GM20431 (cell line): Measurements from ENCODE around the gene GPC3.
"Not testable (repeated sequence)": the region's sequence is repeated elsewhere in the genome, so short reads cannot be mapped to it uniquely, and the experiment has no call there.

Experiments
- in situ Hi-C: fragments of 300-500 bp; cut with MseI, MboI; formaldehyde crosslinking; loops from one replicate; pipeline ENCODE4 v1.15.0; 2020; ENCODE audit warnings: low sequenced_read_pairs; ENCODE audit not compliant: unreplicated experiment

GPC3 gene

GRCh38 chrX:134000260-134001245 is 15.2 kb upstream of the GPC3 start:
- in situ Hi-C loops, result loop anchor here (25.0 kb wide), 1 partner anchor 213 kb away; no protein-coding TSS in a partner anchor

GRCh38 chrX:133999031-133999705 is 13.8 kb upstream of the GPC3 start:
- in situ Hi-C loops, result no loop called here

GRCh38 chrX:133995759-133996158 is 10.4 kb upstream of the GPC3 start:
- in situ Hi-C loops, result no loop called here

GRCh38 chrX:133994576-133994975 is 9.2 kb upstream of the GPC3 start:
- in situ Hi-C loops, result no loop called here

- in situ Hi-C loops, result no loop called here
Observed at GRCh38 chrX:133992882-133993281, 7.5 kb upstream of the GPC3 start.

GRCh38 chrX:133991814-133992213 is 6.4 kb upstream of the GPC3 start:
- in situ Hi-C loops, result no loop called here

GRCh38 chrX:133991057-133991456 is 5.7 kb upstream of the GPC3 start:
- in situ Hi-C loops, result not testable (repeated sequence)

- in situ Hi-C loops, result no loop called here
Observed at GRCh38 chrX:133989993-133990392, 4.6 kb upstream of the GPC3 start.

- in situ Hi-C loops, result no loop called here
Observed at GRCh38 chrX:133989490-133989889, 4.1 kb upstream of the GPC3 start.

- in situ Hi-C loops, result no loop called here
Observed at GRCh38 chrX:133988010-133988409, 2.6 kb upstream of the GPC3 start.

GRCh38 chrX:133987188-133987587 is 1.8 kb upstream of the GPC3 start:
- in situ Hi-C loops, result no loop called here

- in situ Hi-C loops, result no loop called here
Observed at GRCh38 chrX:133985967-133986683, 731 bp upstream of the GPC3 start.

- in situ Hi-C loops, result no loop called here
Observed at GRCh38 chrX:133984857-133985163, 584 bp downstream of the GPC3 start.

GRCh38 chrX:133983974-133984845 is 1.2 kb downstream of the GPC3 start:
- in situ Hi-C loops, result no loop called here

- in situ Hi-C loops, result no loop called here
Observed at GRCh38 chrX:133983256-133983973, 2.0 kb downstream of the GPC3 start.

- in situ Hi-C loops, result no loop called here
Observed at GRCh38 chrX:133981924-133982323, 3.5 kb downstream of the GPC3 start.

- in situ Hi-C loops, result no loop called here
Observed at GRCh38 chrX:133980832-133981588, 4.4 kb downstream of the GPC3 start.

- in situ Hi-C loops, result no loop called here
Observed at GRCh38 chrX:133980406-133980805, 5.0 kb downstream of the GPC3 start.
